ENCODE measurements around the gene SECISBP2.

- no peak for TF ChIP-seq CTCF (conservative IDR thresholded peaks at IDR 0.05 in 1 of 2, IDR thresholded peaks at IDR 0.05 in 1 of 2; ENCODE audit: low read depth in 1 of 2, low read length in 2 of 2)
- no peak for TF ChIP-seq EZH2 (IDR thresholded peaks at IDR 0.05; ENCODE audit: low read length, missing control alignments)
These were observed 6.7 kb upstream of the SECISBP2 start for GRCh38 chr9:89311346-89312221.

All from fibroblast of lung (primary cell).